SW 1271 (cell line): ENCODE measurements around the gene CRIP3.
"Not testable (repeated sequence)": the region's sequence is repeated elsewhere in the genome, so short reads cannot be mapped to it uniquely, and the experiment has no call there.

ENCODE experiments used
- DNase-seq, 2 experiments: peaks; one replicate each; lab custom pipeline; 2025; lab: John Stamatoyannopoulos, UW

Gene CRIP3

GRCh38 chr6:43308101-43308989 lies at the start of gene CRIP3:
Gene CRIP3, minus strand, starts transcription at chr6:43308826. Its CDS starts 34 bp downstream, at chr6:43308792.
- no peak for DNase-seq

GRCh38 chr6:43355862-43356590 lies 47.4 kb upstream of the CRIP3 start:
- DNase-seq: peak in 1 of 2 experiments; percentile 10

GRCh38 chr6:43351951-43352350 lies 43.3 kb upstream of the CRIP3 start:
- DNase-seq: not testable (repeated sequence)

GRCh38 chr6:43347444-43347843 lies 38.8 kb upstream of the CRIP3 start:
- no peak for DNase-seq

GRCh38 chr6:43347021-43347420 lies 38.4 kb upstream of the CRIP3 start:
- no peak for DNase-seq

- not testable (repeated sequence) for DNase-seq
Measured at GRCh38 chr6:43346243-43346642, 37.6 kb upstream of the CRIP3 start.

- DNase-seq: no peak
Measured at GRCh38 chr6:43339168-43339567, 30.5 kb upstream of the CRIP3 start.

GRCh38 chr6:43338243-43338642 lies 29.6 kb upstream of the CRIP3 start:
- no peak for DNase-seq

- no peak for DNase-seq
Measured at GRCh38 chr6:43336382-43336781, 27.8 kb upstream of the CRIP3 start.

- no peak for DNase-seq
Measured at GRCh38 chr6:43335469-43335868, 26.8 kb upstream of the CRIP3 start.

GRCh38 chr6:43334466-43335095 lies 26.0 kb upstream of the CRIP3 start:
- DNase-seq: peak; percentile 56 to 77

GRCh38 chr6:43331891-43332290 lies 23.3 kb upstream of the CRIP3 start:
- no peak for DNase-seq

- DNase-seq: no peak
Measured at GRCh38 chr6:43331470-43331869, 22.8 kb upstream of the CRIP3 start.

- no peak for DNase-seq
Measured at GRCh38 chr6:43328528-43328927, 19.9 kb upstream of the CRIP3 start.

- no peak for DNase-seq
Measured at GRCh38 chr6:43325876-43326275, 17.2 kb upstream of the CRIP3 start.

GRCh38 chr6:43318011-43318410 lies 9.4 kb upstream of the CRIP3 start:
- no peak for DNase-seq

- no peak for DNase-seq
Measured at GRCh38 chr6:43313813-43314212, 5.2 kb upstream of the CRIP3 start.

- DNase-seq: no peak
Measured at GRCh38 chr6:43311666-43312065, 3.0 kb upstream of the CRIP3 start.

GRCh38 chr6:43310624-43311023 lies 2.0 kb upstream of the CRIP3 start:
- no peak for DNase-seq

- DNase-seq: no peak
Measured at GRCh38 chr6:43310134-43310533, 1.5 kb upstream of the CRIP3 start.

- DNase-seq: no peak
Measured at GRCh38 chr6:43308990-43309477, 408 bp upstream of the CRIP3 start.

GRCh38 chr6:43307451-43308100 lies 1.1 kb downstream of the CRIP3 start:
- no peak for DNase-seq
